K562 (cell line): ENCODE results near the gene UBR4. TPM values are rescaled to one million over a fixed set of nuclear protein-coding genes. Genes with fewer than 3 reads are reported as not detected.
A peak's percentile ranks its signal among the peaks of the same experiment; 100 is the strongest.

ENCODE experiments used
- ATAC-seq: fragments of 200-7000 bp; cut with Tn5 transposase; 3 replicates; pipeline ENCODE4 v1.9.1; 2020; ENCODE audit warnings: moderate library complexity
- BruUV-seq: library from RNA; stranded (reverse); fragments of 400-500 nt; replicated peaks from 2 replicates; lab custom pipeline; 2021; lab: Mats Ljungman, UMichigan
- CTCF ChIA-PET: fragments of 300-600 bp; formaldehyde crosslinking; extraction: SDS; loops from one replicate; lab custom pipeline; 2021; ENCODE audit warnings: low intra/inter-chr PET ratio; lab: Yijun Ruan, JAX
- POLR2A ChIA-PET: fragments of 300-600, 350-650 bp; sonication (Branson Sonifier 250); formaldehyde crosslinking; extraction: SDS; loops from one replicate; lab custom pipeline; 2021; ENCODE audit warnings: antibody characterized with exemption, inconsistent platforms; lab: Yijun Ruan, JAX
- DNase-seq, 4 experiments: peaks; one replicate each; pipeline versions ENCODE4 v3.0.0 to v3.0.0-alpha.2; 2011 to 2018; ENCODE audit warnings: low spot score in 3 of 4, mixed read lengths in 3 of 4; ENCODE audit errors: extremely low read depth in 1 of 4
- FAIRE-seq: peaks from 2 replicates; lab custom pipeline; 2011; peaks lifted over from hg19 to GRCh38; lab: Jason Lieb, UNC
- H2AFZ ChIP-seq: 2 replicates; pipeline ENCODE4 v1.6.0; 2011; ENCODE audit warnings: low read depth, low read length, control low read depth, inconsistent platforms
- H3K27ac ChIP-seq: fragments of 200-600 bp; 3 replicates; pipeline ENCODE4 v1.8.0; 2011; ENCODE audit warnings: low read depth, mild to moderate bottlenecking, control low read depth, inconsistent platforms, low read length, moderate library complexity, mixed read lengths; ENCODE audit errors: extremely low read depth
- H3K27me3 ChIP-seq, 2 experiments: fragments of 300-600 bp in 1 of 2; 2 replicates in 1 of 2; 3 replicates in 1 of 2; pipeline versions ENCODE4 v1.6.0 to v1.8.0; 2011; ENCODE audit warnings: inconsistent platforms in 2 of 2, low read length in 2 of 2, mild to moderate bottlenecking in 1 of 2, mixed read lengths in 1 of 2, moderate library complexity in 1 of 2; ENCODE audit not compliant: control insufficient read depth in 2 of 2, insufficient read depth in 2 of 2
- H3K36me3 ChIP-seq: fragments of 300-600 bp; 3 replicates; pipeline ENCODE4 v1.8.0; 2011; ENCODE audit warnings: mild to moderate bottlenecking, low read length, inconsistent platforms; ENCODE audit not compliant: control insufficient read depth, insufficient read depth
- H3K4me1 ChIP-seq, 2 experiments: fragments of 200-600 bp in 1 of 2; replicated peaks in 1 of 2; 2 replicates in 1 of 2; 3 replicates in 1 of 2; pipeline versions ENCODE4 v1.5.1 to v1.8.0; 2011; ENCODE audit warnings: inconsistent platforms in 2 of 2, low read length in 2 of 2, mild to moderate bottlenecking in 1 of 2, mixed read lengths in 1 of 2, moderate library complexity in 1 of 2; ENCODE audit not compliant: control insufficient read depth in 2 of 2, insufficient read depth in 2 of 2
- H3K4me2 ChIP-seq: 2 replicates; pipeline ENCODE4 v1.6.1; 2011; ENCODE audit warnings: low read length, control low read depth, inconsistent platforms, mixed read lengths; ENCODE audit not compliant: insufficient read depth
- H3K4me3 ChIP-seq: fragments of 200-600 bp; sonication (generic), shearing (Covaris generic); 2 replicates; pipeline ENCODE4 v1.5.1; 2016; ENCODE audit warnings: control low read depth, inconsistent platforms
- H3K79me2 ChIP-seq: fragments of 200-600 bp; 3 replicates; pipeline ENCODE4 v1.8.0; 2011; ENCODE audit warnings: low read length, inconsistent platforms; ENCODE audit not compliant: control insufficient read depth, insufficient read depth
- H3K9ac ChIP-seq, 2 experiments: 2 replicates each; pipeline versions ENCODE4 v1.6.0 to v1.6.1; 2011; ENCODE audit warnings: low read depth in 2 of 2, low read length in 2 of 2, control low read depth in 1 of 2, inconsistent platforms in 1 of 2, mild to moderate bottlenecking in 1 of 2, mixed read lengths in 1 of 2; ENCODE audit not compliant: insufficient read depth in 1 of 2
- H3K9me1 ChIP-seq: one replicate; pipeline ENCODE4 v1.6.0; 2011; ENCODE audit warnings: inconsistent platforms, mild to moderate bottlenecking, low read length, moderate library complexity; ENCODE audit not compliant: control insufficient read depth, insufficient read depth
- H3K9me3 ChIP-seq: replicated peaks from 2 replicates; pipeline ENCODE4 v1.5.1; 2011; ENCODE audit warnings: low read depth, low read length, inconsistent platforms; ENCODE audit not compliant: control insufficient read depth, insufficient read depth
- H4K20me1 ChIP-seq: replicated peaks from 2 replicates; pipeline ENCODE4 v1.6.1; 2011; ENCODE audit warnings: low read length, inconsistent platforms, mixed read lengths; ENCODE audit not compliant: control insufficient read depth, insufficient read depth
- ATF7 ChIP-seq: fragments of 450-650 bp; IDR thresholded peaks from 2 replicates; pipeline ENCODE4 v1.7.1; 2014; ENCODE audit warnings: mild to moderate bottlenecking, moderate library complexity
- CEBPG ChIP-seq, 3 experiments: fragments of 200-800 bp in 1 of 3; sonication (Bioruptor generic) in 1 of 3; sonication (generic) in 1 of 3; formaldehyde crosslinking in 1 of 3; IDR thresholded peaks in 2 of 3; conservative IDR thresholded peaks in 1 of 3; 2 replicates each; pipeline versions ENCODE4 v1.6.1 to v1.8.0; 2016 to 2022; ENCODE audit warnings: missing compliant biosample characterization in 2 of 3, missing genetic modification characterization in 2 of 3, mild to moderate bottlenecking in 1 of 3, missing genetic modification reagents in 1 of 3
- CXXC5 ChIP-seq: fragments of 250-450 bp; sonication (Bioruptor Pico); IDR thresholded peaks from 2 replicates; pipeline ENCODE4 v1.8.0; 2022; ENCODE audit warnings: inconsistent platforms, mild to moderate bottlenecking, moderate library complexity
- RBBP5 ChIP-seq: fragments of 200-600 bp; sonication (generic); IDR thresholded peaks from 2 replicates; pipeline ENCODE4 v1.6.1; 2012; ENCODE audit warnings: borderline replicate concordance, mild to moderate bottlenecking, low read length, control low read depth, inconsistent platforms; ENCODE audit not compliant: insufficient read depth, poor library complexity, severe bottlenecking
- SOX6 ChIP-seq: fragments of 450-650 bp; IDR thresholded peaks from 2 replicates; pipeline ENCODE4 v1.6.1; 2014; ENCODE audit warnings: mild to moderate bottlenecking
- TCF3 ChIP-seq: sonication (generic); formaldehyde crosslinking; IDR thresholded peaks from 2 replicates; pipeline ENCODE4 v1.4.0; 2020; ENCODE audit warnings: mild to moderate bottlenecking, missing genetic modification reagents
- ZNF143 ChIP-seq: sonication (generic); formaldehyde crosslinking; IDR thresholded peaks from 2 replicates; pipeline ENCODE4 v1.9.0; 2022; ENCODE audit warnings: mild to moderate bottlenecking, missing genetic modification reagents
- ZNF175 ChIP-seq: fragments of 200-800 bp; sonication (Bioruptor generic); IDR thresholded peaks from 2 replicates; pipeline ENCODE4 v1.6.1; 2016; ENCODE audit warnings: low read depth, mild to moderate bottlenecking, missing genetic modification characterization, missing compliant biosample characterization
- ZNF3 ChIP-seq: fragments of 250-450 bp; sonication (Bioruptor Pico); IDR thresholded peaks from 2 replicates; pipeline ENCODE4 v1.5.0; 2021; ENCODE audit warnings: mild to moderate bottlenecking, moderate library complexity
- ZNF717 ChIP-seq: fragments of 250-450 bp; sonication (Bioruptor Pico); IDR thresholded peaks from 2 replicates; pipeline ENCODE4 v1.5.0; 2021
- WGBS: fragments of 100-300 bp; shearing (Covaris generic); methylation state at CpG from one replicate; pipeline ENCODE4 v1.1.6; 2016; ENCODE audit warnings: low coverage, mixed read lengths; ENCODE audit not compliant: insufficient coverage; ENCODE audit errors: missing lambda C conversion rate; 5-methylcytosine and 5-hydroxymethylcytosine counted together
- in situ Hi-C: fragments of 300-500 bp; cut with MboI; formaldehyde crosslinking; loops from 4 replicates; pipeline ENCODE4 v1.15.0; 2018; ENCODE audit warnings: inconsistent platforms, mixed read lengths
- intact Hi-C: fragments of 100-400 bp; cut with micrococcal nuclease; formaldehyde crosslinking; loops from 2 replicates; pipeline ENCODE4 v1.14.2; 2022
- polyA plus RNA-seq, 8 experiments: library from polyadenylated mRNA; depleted of rRNA in 4 of 8; stranded (reverse) in 5 of 8; unstranded in 3 of 8; fragments of >200 nt; fragmentation: Nextera tagmentation in 2 of 8; fragmentation: Illumina TruSeq in 1 of 8; extraction: Ambion mirVana in 2 of 8; extraction: Trizol in 1 of 8; gene quantifications; 2 replicates each; pipeline versions ENCODE4 v1.2.1 to v1.2.3, GENCODE V29; 2011 to 2014; ENCODE audit warnings: inconsistent platforms in 1 of 8, missing spikeins in 1 of 8
- total RNA-seq, 7 experiments: library from RNA; depleted of rRNA in 6 of 7; stranded (reverse); fragments of >200 nt in 6 of 7; fragmentation: Illumina TruSeq in 2 of 7; extraction: Trizol in 2 of 7; gene quantifications; 2 replicates each; pipeline versions ENCODE4 v1.2.1 to v1.2.3, GENCODE V29; 2011 to 2021; ENCODE audit warnings: low replicate concordance in 1 of 7
- TF ChIP-seq, protein P1 (sequence below): fragments of 200-400 bp; formaldehyde crosslinking; IDR thresholded peaks from 2 replicates; pipeline ENCODE4 v1.6.1; 2017; ENCODE audit warnings: mild to moderate bottlenecking, low read depth, low read length, moderate library complexity
- TF ChIP-seq, protein P2 (sequence below): sonication (generic); formaldehyde crosslinking; IDR thresholded peaks from 2 replicates; pipeline ENCODE4 v1.8.0; 2023; ENCODE audit warnings: mild to moderate bottlenecking, missing genetic modification reagents
- TF ChIP-seq, protein P3 (sequence below): fragments of 450-650 bp; formaldehyde crosslinking; IDR thresholded peaks from 2 replicates; pipeline ENCODE4 v1.4.0; 2022; ENCODE audit warnings: mild to moderate bottlenecking, moderate library complexity
- TF ChIP-seq, protein P4 (sequence below), 2 experiments: fragments of 450-650 bp in 1 of 2; sonication (generic) in 1 of 2; formaldehyde crosslinking in 1 of 2; IDR thresholded peaks in 1 of 2; conservative IDR thresholded peaks in 1 of 2; 2 replicates each; pipeline versions ENCODE4 v1.6.1 to v1.8.1; 2016 to 2023; ENCODE audit warnings: mild to moderate bottlenecking in 2 of 2, moderate library complexity in 2 of 2, inconsistent platforms in 1 of 2, missing genetic modification reagents in 1 of 2

Gene UBR4
- total and polyA plus RNA-seq, 9 of the 15 experiments (the other 6 are each of a cell fraction or from before 2014, with no cell fraction given), result 55.4 to 277 (median 123) TPM

DNA sequence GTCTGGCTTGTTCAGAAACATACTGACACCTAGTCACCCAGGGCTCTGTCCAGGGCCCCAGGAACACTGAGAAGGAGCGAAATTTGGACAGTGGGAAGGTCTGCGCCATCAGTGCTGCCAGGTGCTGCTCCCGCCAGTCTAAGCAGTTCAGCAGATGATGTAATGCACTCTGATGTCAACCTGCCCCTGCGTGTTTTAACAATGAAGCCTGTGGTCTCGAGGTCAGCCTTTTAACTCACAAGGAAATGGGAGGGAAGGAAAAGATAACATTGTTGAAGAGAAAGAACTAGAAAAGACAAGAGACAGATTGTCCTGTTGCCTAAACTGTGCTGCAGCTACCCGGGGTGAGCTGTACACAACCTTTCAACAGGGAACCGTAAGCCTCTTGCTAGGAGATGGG, 127.0 kb downstream of the UBR4 start:
- no TSS peak for BruUV-seq
- H2AFZ ChIP-seq, result no peak overlapping the region
- in situ Hi-C loops, result no loop called here
- H3K9me1 ChIP-seq, result no peaks in the 10 kb centered on the region
- peaks cover 5% of the 10 kb centered on the region; the same call in 2 of the 3 replicates for H3K79me2 ChIP-seq
- WGBS, result 64% methylated on average over 7 of the region's 7 CpGs
- CTCF ChIA-PET, result no interaction called here
- POLR2A ChIA-PET, result interaction anchor here (1.2 to 5.7 kb wide), 2 partner anchors 12 to 110 kb away, joined by 3 to 29 read pairs; no protein-coding TSS in a partner anchor
- peak overlapping the region; percentile 48; the same call in 2 of the 3 replicates for H3K27ac ChIP-seq
- H3K4me3 ChIP-seq, result no peak overlapping the region
- no peaks in the 10 kb centered on the region; the same call in 1 of the 2 replicates for H4K20me1 ChIP-seq
- ATAC-seq (peak; percentile 4; the same call in 1 of the 3 replicates), FAIRE-seq (no peak), DNase-seq (peak in 1 of 4 experiments; percentile 29)
- H3K4me1 ChIP-seq, result peaks cover 15 to 19% of the 10 kb centered on the region in 2 experiments
- H3K27me3 ChIP-seq, result no peaks in the 10 kb centered on the region
- H3K4me2 ChIP-seq, result no peak overlapping the region
- peaks cover 98% of the 10 kb centered on the region for H3K36me3 ChIP-seq
- H3K9ac ChIP-seq, result no peak overlapping the region
- intact Hi-C loops, result loop anchor here (5.0 kb wide), 1 partner anchor 176 kb away; no protein-coding TSS in a partner anchor
- no peaks in the 10 kb centered on the region for H3K9me3 ChIP-seq
- TF ChIP-seq ZNF143 (no peak), CXXC5 (0 out of 2 replicates have a peak, but pooled peaks have one; percentile 39), ATF7 (peak; percentile 50; the same call in 1 of the 2 replicates), ZNF175 (CRISPR knock-in tag) (peak; percentile 72), CEBPG (CRISPR knock-in tag; IDR thresholded peaks at IDR 0.05) (no peak), CEBPG (tag; conservative IDR thresholded peaks at IDR 0.05 in 1 of 2, IDR thresholded peaks at IDR 0.05 in 1 of 2) (peak in 1 of 2 experiments; percentile 76; a peak in 2 of 4 replicates), SOX6 (peak; percentile 87), ZNF3 (CRISPR knock-in tag) (no peak), RBBP5 (no peak), ZNF717 (CRISPR knock-in tag) (no peak), TCF3 (CRISPR knock-in tag) (0 out of 2 replicates have a peak, but pooled peaks have one; percentile 6)
- TF ChIP-seq, protein P1, sequence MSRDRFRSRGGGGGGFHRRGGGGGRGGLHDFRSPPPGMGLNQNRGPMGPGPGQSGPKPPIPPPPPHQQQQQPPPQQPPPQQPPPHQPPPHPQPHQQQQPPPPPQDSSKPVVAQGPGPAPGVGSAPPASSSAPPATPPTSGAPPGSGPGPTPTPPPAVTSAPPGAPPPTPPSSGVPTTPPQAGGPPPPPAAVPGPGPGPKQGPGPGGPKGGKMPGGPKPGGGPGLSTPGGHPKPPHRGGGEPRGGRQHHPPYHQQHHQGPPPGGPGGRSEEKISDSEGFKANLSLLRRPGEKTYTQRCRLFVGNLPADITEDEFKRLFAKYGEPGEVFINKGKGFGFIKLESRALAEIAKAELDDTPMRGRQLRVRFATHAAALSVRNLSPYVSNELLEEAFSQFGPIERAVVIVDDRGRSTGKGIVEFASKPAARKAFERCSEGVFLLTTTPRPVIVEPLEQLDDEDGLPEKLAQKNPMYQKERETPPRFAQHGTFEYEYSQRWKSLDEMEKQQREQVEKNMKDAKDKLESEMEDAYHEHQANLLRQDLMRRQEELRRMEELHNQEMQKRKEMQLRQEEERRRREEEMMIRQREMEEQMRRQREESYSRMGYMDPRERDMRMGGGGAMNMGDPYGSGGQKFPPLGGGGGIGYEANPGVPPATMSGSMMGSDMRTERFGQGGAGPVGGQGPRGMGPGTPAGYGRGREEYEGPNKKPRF, result no peak
- TF ChIP-seq, protein P2, sequence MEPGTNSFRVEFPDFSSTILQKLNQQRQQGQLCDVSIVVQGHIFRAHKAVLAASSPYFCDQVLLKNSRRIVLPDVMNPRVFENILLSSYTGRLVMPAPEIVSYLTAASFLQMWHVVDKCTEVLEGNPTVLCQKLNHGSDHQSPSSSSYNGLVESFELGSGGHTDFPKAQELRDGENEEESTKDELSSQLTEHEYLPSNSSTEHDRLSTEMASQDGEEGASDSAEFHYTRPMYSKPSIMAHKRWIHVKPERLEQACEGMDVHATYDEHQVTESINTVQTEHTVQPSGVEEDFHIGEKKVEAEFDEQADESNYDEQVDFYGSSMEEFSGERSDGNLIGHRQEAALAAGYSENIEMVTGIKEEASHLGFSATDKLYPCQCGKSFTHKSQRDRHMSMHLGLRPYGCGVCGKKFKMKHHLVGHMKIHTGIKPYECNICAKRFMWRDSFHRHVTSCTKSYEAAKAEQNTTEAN, result no peak
- TF ChIP-seq, protein P3, sequence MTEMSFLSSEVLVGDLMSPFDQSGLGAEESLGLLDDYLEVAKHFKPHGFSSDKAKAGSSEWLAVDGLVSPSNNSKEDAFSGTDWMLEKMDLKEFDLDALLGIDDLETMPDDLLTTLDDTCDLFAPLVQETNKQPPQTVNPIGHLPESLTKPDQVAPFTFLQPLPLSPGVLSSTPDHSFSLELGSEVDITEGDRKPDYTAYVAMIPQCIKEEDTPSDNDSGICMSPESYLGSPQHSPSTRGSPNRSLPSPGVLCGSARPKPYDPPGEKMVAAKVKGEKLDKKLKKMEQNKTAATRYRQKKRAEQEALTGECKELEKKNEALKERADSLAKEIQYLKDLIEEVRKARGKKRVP (CRISPR knock-in tag), result no peak
- TF ChIP-seq, protein P4, sequence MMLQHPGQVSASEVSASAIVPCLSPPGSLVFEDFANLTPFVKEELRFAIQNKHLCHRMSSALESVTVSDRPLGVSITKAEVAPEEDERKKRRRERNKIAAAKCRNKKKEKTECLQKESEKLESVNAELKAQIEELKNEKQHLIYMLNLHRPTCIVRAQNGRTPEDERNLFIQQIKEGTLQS (IDR thresholded peaks at IDR 0.05), result peak; percentile 71
- TF ChIP-seq, protein P4 (CRISPR knock-in tag; conservative IDR thresholded peaks at IDR 0.05), result no peak
